Prostate gland (tissue), 2 donors: ENCODE data around the gene ARHGAP18. TPM values are rescaled to one million over a fixed set of nuclear protein-coding genes. Genes with fewer than 3 reads are reported as not detected.

Experiments used
- DNase-seq: peaks from one replicate; pipeline ENCODE4 v3.0.0-alpha.2; 2019; ENCODE audit warnings: low spot score
- H3K27ac ChIP-seq, 2 donors: fragments of 200-600 bp; sonication (generic); 2 replicates each; pipeline ENCODE4 v1.5.1; 2017 to 2019
- H3K27me3 ChIP-seq: fragments of 200-600 bp; sonication (generic); replicated peaks from 2 replicates; pipeline ENCODE4 v1.5.1; 2019; ENCODE audit not compliant: insufficient read depth
- H3K36me3 ChIP-seq, 2 donors: fragments of 200-600 bp; sonication (generic); 1 replicate in 1 of 2; 2 replicates in 1 of 2; pipeline versions ENCODE4 v1.5.1 to v1.8.1; 2017 to 2019
- H3K4me1 ChIP-seq: fragments of 200-600 bp; sonication (generic); replicated peaks from 2 replicates; pipeline ENCODE4 v1.5.1; 2019
- H3K4me3 ChIP-seq, 2 donors: fragments of 200-600 bp; sonication (generic); 2 replicates each; pipeline ENCODE4 v1.5.1; 2017 to 2019
- H3K9me3 ChIP-seq: fragments of 200-600 bp; sonication (generic); 2 replicates; pipeline ENCODE4 v1.5.1; 2017
- POLR2A ChIP-seq: fragments of 450-650 bp; IDR thresholded peaks from one replicate; pipeline ENCODE4 v1.6.1; 2016; ENCODE audit warnings: antibody characterized with exemption, mild to moderate bottlenecking
- POLR2AphosphoS5 ChIP-seq: sonication (generic); formaldehyde crosslinking; IDR thresholded peaks from one replicate; pipeline ENCODE4 v1.6.1; 2017; ENCODE audit warnings: antibody characterized with exemption
- WGBS: methylation state at CpG from one replicate; pipeline ENCODE4 v1.1.5; 2018; 5-methylcytosine and 5-hydroxymethylcytosine counted together
- intact Hi-C: fragments of 100-400 bp; cut with DNase I; formaldehyde crosslinking; loops from one replicate; pipeline ENCODE4 v1.14.2; 2022
- total RNA-seq, 2 donors: library from RNA; depleted of rRNA; stranded (reverse); fragments of >200 nt; gene quantifications; one replicate each; pipeline ENCODE4 v1.1.0, GENCODE V29; 2016
- TF ChIP-seq, protein P1 (sequence below), 4 experiments: fragments of 200-600 bp in 2 of 4; fragments of 450-650 bp in 2 of 4; sonication (generic) in 2 of 4; IDR thresholded peaks; 1 replicate in 3 of 4; 2 replicates in 1 of 4; pipeline ENCODE4 v1.5.1; 2016 to 2019; ENCODE audit warnings: antibody characterized with exemption in 4 of 4, mild to moderate bottlenecking in 2 of 4, moderate library complexity in 2 of 4

Gene ARHGAP18
- total RNA-seq, 2 donors from 2014 or later, result 15.0 to 29.1 TPM

DNA sequence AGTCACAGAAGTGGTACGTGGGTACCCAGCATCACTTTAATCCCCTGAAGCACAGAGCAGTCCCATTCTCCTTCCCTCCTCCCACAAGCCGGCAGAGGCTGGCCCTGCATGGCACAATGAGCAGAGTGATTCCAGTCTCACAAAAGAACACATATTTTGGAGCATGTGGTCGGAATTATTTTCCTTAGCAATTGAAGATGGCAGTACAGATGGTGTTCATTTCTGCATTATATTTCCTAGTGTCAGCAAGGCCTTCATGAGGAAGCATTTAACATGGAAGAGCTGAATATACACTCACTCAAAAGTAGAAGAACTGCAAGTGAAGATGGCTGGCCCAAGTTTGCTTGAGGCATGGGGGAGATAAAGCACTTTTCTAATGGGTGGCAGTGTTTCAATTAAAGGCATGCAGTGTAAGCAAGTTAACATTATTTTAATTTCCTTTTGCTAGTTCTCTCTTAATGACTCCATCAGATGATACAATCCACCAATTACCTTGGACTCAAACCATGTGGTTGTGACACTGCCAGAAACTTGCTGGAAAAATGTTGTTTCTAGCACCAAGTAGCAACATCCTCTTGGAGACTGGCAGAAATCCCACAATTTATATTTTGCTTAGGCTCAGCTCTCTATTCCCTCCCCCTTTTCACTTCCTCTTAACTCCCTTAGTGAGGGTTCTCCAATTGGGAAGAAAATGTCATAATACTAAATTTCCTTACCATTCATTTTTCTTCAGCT lies 74.4 kb downstream of the ARHGAP18 start:
- 94% methylated on average over 3 of the region's 3 CpGs for WGBS
- DNase-seq, result no peak

GRCh38 chr6:129634411-129635230 lies 75.4 kb downstream of the ARHGAP18 start:
- no peaks in the 10 kb centered on the region for H3K36me3 ChIP-seq
- no peaks in the 10 kb centered on the region for H3K9me3 ChIP-seq
- H3K27me3 ChIP-seq, result no peaks in the 10 kb centered on the region
- WGBS, result 81% methylated on average over 4 of the region's 4 CpGs
- no peaks in the 10 kb centered on the region for H3K4me1 ChIP-seq
- no peak for TF ChIP-seq POLR2AphosphoS5
- TF ChIP-seq, protein P1, sequence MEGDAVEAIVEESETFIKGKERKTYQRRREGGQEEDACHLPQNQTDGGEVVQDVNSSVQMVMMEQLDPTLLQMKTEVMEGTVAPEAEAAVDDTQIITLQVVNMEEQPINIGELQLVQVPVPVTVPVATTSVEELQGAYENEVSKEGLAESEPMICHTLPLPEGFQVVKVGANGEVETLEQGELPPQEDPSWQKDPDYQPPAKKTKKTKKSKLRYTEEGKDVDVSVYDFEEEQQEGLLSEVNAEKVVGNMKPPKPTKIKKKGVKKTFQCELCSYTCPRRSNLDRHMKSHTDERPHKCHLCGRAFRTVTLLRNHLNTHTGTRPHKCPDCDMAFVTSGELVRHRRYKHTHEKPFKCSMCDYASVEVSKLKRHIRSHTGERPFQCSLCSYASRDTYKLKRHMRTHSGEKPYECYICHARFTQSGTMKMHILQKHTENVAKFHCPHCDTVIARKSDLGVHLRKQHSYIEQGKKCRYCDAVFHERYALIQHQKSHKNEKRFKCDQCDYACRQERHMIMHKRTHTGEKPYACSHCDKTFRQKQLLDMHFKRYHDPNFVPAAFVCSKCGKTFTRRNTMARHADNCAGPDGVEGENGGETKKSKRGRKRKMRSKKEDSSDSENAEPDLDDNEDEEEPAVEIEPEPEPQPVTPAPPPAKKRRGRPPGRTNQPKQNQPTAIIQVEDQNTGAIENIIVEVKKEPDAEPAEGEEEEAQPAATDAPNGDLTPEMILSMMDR (IDR thresholded peaks at IDR 0.05), result no peak
- TF ChIP-seq POLR2A, result no peak
- DNase-seq, result no peak
- intact Hi-C loops, result no loop called here
- no peak overlapping the region for H3K4me3 ChIP-seq
- H3K27ac ChIP-seq, result no peak overlapping the region

More for the DNA sequence above, 74.4 kb downstream of the ARHGAP18 start:
- intact Hi-C loops, result no loop called here
- Histone ChIP-seq H3K36me3 (no peaks in the 10 kb centered on the region), H3K9me3 (no peaks in the 10 kb centered on the region), H3K4me3 (no peak overlapping the region), H3K27ac (no peak overlapping the region), H3K27me3 (no peaks in the 10 kb centered on the region), H3K4me1 (no peaks in the 10 kb centered on the region)
- TF ChIP-seq POLR2AphosphoS5, result no peak
- no peak for TF ChIP-seq POLR2A
- TF ChIP-seq, protein P1 (IDR thresholded peaks at IDR 0.05), result no peak

- DNase-seq, result no peak
- intact Hi-C loops, result no loop called here
- TF ChIP-seq POLR2A (no peak), POLR2AphosphoS5 (no peak)
- TF ChIP-seq, protein P1 (IDR thresholded peaks at IDR 0.05), result no peak
- H3K36me3 ChIP-seq, result no peaks in the 10 kb centered on the region
- no peaks in the 10 kb centered on the region for H3K27me3 ChIP-seq
- WGBS, result 98% methylated on average over 3 of the region's 3 CpGs
- H3K9me3 ChIP-seq, result no peaks in the 10 kb centered on the region
- H3K4me1 ChIP-seq, result no peaks in the 10 kb centered on the region
- no peak overlapping the region for H3K4me3 ChIP-seq
- no peak overlapping the region for H3K27ac ChIP-seq
Observed at GRCh38 chr6:129633529-129633928, 76.4 kb downstream of the ARHGAP18 start.

DNA sequence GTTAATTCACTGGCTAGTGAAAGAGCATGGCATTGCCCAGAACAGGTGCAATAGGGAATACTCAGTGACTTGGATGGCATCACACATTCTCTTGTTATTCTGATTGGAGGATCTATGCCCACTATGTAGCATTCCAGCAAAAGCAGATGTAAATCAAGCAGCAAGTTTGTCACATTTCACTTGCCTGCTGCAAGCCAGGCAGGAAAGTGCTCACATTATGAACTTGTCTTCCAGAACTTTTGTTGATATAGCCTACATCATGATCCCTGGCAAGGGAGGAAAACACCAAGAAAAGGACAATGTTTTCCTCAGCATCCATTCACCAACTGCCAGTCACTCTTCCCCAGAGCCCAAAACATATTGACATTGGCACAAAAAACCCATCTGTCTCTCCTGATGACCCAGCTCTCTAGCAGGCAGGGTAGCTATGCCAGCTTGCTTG lies 77.8 kb downstream of the ARHGAP18 start:
- Histone ChIP-seq H3K27ac (no peak overlapping the region), H3K27me3 (no peaks in the 10 kb centered on the region), H3K9me3 (no peaks in the 10 kb centered on the region), H3K4me3 (no peak overlapping the region), H3K36me3 (no peaks in the 10 kb centered on the region), H3K4me1 (no peaks in the 10 kb centered on the region)
- TF ChIP-seq, protein P1 (IDR thresholded peaks at IDR 0.05), result no peak
- TF ChIP-seq POLR2A, result no peak
- no peak for TF ChIP-seq POLR2AphosphoS5
- DNase-seq, result no peak
- intact Hi-C loops, result no loop called here
